Measurements from ENCODE around the gene TRAPPC10.

DNA sequence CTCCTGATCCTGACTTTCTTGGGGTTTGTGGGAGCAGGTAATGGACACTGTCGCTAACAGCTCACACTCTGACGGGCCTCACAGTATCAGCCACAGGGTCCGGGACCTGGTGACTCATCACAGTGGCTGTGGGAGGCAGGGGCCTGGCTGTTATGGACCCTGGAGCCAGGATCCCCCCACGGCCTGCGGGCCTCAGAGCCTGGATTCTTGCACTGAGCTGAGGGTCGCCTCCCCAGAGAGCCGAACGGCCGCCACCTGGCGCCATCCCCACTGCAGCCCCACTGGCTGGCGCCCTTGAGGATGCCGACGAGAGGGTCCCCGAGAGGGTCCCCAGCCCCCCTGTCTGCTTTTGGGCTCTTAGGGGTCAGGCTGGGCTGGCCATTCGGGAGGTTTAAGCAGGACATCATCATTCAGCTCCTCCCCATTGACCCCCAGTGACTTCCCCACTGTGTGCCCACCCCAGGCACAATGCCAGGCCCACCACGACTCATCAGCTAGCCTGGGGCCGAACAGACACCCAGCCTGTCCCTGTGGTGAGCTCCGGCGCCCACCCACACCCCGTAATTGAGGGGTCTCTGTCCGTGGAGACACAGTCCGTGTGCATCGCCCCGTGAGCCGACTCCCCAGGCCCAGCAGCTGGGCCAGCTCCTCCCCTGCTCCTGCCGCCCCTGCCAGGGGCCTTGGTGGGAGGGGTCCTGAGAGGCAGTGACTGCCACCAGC lies 30.8 kb upstream of the TRAPPC10 start:
- TF ChIP-seq, protein P1, sequence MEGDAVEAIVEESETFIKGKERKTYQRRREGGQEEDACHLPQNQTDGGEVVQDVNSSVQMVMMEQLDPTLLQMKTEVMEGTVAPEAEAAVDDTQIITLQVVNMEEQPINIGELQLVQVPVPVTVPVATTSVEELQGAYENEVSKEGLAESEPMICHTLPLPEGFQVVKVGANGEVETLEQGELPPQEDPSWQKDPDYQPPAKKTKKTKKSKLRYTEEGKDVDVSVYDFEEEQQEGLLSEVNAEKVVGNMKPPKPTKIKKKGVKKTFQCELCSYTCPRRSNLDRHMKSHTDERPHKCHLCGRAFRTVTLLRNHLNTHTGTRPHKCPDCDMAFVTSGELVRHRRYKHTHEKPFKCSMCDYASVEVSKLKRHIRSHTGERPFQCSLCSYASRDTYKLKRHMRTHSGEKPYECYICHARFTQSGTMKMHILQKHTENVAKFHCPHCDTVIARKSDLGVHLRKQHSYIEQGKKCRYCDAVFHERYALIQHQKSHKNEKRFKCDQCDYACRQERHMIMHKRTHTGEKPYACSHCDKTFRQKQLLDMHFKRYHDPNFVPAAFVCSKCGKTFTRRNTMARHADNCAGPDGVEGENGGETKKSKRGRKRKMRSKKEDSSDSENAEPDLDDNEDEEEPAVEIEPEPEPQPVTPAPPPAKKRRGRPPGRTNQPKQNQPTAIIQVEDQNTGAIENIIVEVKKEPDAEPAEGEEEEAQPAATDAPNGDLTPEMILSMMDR (conservative IDR thresholded peaks at IDR 0.05; ENCODE audit: low read length): no peak
- no peak for TF ChIP-seq EZH2phosphoT487 (IDR thresholded peaks at IDR 0.05; ENCODE audit: borderline replicate concordance)
